Kidney (tissue), 14 donors: ENCODE data around the gene C1QTNF1. TPM values are rescaled to one million over a fixed set of nuclear protein-coding genes. Genes with fewer than 3 reads are reported as not detected.

Experiments used
- DNase-seq, 5 donors: peaks; one replicate each; pipeline ENCODE4 v3.0.0-alpha.2; 2013 to 2020
- FAIRE-seq: peaks from 2 replicates; lab custom pipeline; 2012; peaks lifted over from hg19 to GRCh38; lab: Jason Lieb, UNC
- H3K27ac ChIP-seq, 2 donors: one replicate each; pipeline ENCODE4 v1.7.0; 2013; ENCODE audit warnings: low read depth in 2 of 2, low read length in 2 of 2, inconsistent platforms in 1 of 2
- H3K27me3 ChIP-seq: one replicate; pipeline ENCODE4 v1.7.1; 2013; ENCODE audit warnings: low read length, inconsistent platforms; ENCODE audit not compliant: control insufficient read depth, insufficient read depth
- H3K36me3 ChIP-seq, 3 donors: one replicate each; pipeline versions ENCODE4 v1.7.0 to v1.7.1; 2013; ENCODE audit warnings: low read length in 3 of 3, control low read depth in 1 of 3, inconsistent platforms in 1 of 3; ENCODE audit not compliant: insufficient read depth in 3 of 3, control insufficient read depth in 2 of 3
- H3K4me1 ChIP-seq, 3 donors: one replicate each; pipeline versions ENCODE4 v1.7.0 to v1.7.1; 2013; ENCODE audit warnings: low read length in 3 of 3, inconsistent platforms in 1 of 3, low read depth in 1 of 3; ENCODE audit not compliant: control insufficient read depth in 2 of 3, insufficient read depth in 2 of 3
- H3K4me3 ChIP-seq, 3 donors: one replicate each; pipeline versions ENCODE4 v1.7.0 to v1.8.1; 2013; ENCODE audit warnings: low read length in 3 of 3, control low read depth in 1 of 3, inconsistent platforms in 1 of 3
- H3K9ac ChIP-seq, 3 donors: one replicate each; pipeline versions ENCODE4 v1.7.0 to v1.7.1; 2013; ENCODE audit warnings: low read length in 3 of 3, control low read depth in 1 of 3, inconsistent platforms in 1 of 3
- H3K9me3 ChIP-seq, 3 donors: one replicate each; pipeline versions ENCODE4 v1.7.0 to v1.7.1; 2013; ENCODE audit warnings: low read length in 3 of 3, control low read depth in 1 of 3, inconsistent platforms in 1 of 3; ENCODE audit not compliant: control insufficient read depth in 2 of 3, insufficient read depth in 1 of 3
- intact Hi-C: fragments of 100-400 bp; cut with DNase I; formaldehyde crosslinking; loops from one replicate; pipeline ENCODE4 v1.11.1; 2022
- polyA plus RNA-seq: library from polyadenylated mRNA; stranded (reverse); fragments of 350-450 nt; fragmentation: Illumina TruSeq; extraction: RNeasy Lipid Tissue Mini Kit (QIAGEN cat#74804); gene quantifications from one replicate; pipeline ENCODE4 v1.2.3, GENCODE V29; 2014; ENCODE audit warnings: low read depth, low replicate concordance; ENCODE audit not compliant: insufficient read depth
- total RNA-seq: library from RNA; stranded (reverse); fragmentation: NEBNext Ultra II Directional; extraction: Animal tissue kit (Norgen Biotek cat#: 25700); gene quantifications from one replicate; pipeline ENCODE4 v1.2.1, GENCODE V29; 2021
- TF ChIP-seq, protein P1 (sequence below): IDR thresholded peaks from 3 replicates; pipeline ENCODE4 v1.5.1; 2012; ENCODE audit warnings: mild to moderate bottlenecking, moderate library complexity, borderline replicate concordance; ENCODE audit not compliant: insufficient read depth; ENCODE audit errors: extremely low read depth
- donor health status: control.
- donor health status: control.
- donor health status: control.
- donor health status: control.
- donor health status: control.
- donor health status: DM: yes; HTN: yes; CAD: no.
- donor health status: Normal renal cell carcinoma (clear cell type).

C1QTNF1 gene
- total and polyA plus RNA-seq, 2 donors from 2014 or later: 18.0 to 65.2 TPM

DNA sequence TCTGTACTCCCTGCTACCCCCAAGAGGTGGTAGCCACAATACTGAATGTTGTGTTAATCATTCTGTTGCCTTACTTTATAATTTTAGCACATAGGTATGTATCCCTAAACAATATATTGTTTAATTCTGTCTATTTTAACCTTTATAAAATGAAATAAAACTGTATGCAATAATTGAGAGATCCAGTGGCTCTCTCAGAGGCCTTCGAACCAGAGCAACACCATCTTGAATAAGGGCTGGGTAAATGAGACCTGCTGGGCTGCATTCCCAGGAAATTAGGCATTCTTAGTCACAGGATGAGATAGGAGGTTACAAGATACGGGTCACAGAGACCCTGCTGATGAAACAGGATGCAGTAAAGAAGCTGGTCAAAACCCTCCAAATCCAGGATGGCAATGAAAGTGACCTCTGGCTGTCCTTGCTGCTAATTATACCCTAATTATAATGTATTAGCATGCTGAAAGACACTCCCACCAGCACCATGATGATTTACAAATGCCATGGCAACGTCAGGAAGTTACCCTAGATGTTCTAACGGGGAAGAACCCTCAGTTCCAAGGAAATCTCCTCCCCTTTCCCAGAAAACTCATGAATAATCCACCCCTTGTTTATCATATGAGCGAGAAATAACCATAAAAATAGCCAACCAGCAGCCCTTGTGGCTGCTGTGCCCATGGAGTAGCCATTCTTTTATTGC, 12.4 kb upstream of the C1QTNF1 start:
- H3K36me3 ChIP-seq: no peaks in the 10 kb centered on the region
- H3K9ac ChIP-seq: no peak overlapping the region
- DNase-seq (no peak), FAIRE-seq (no peak)
- H3K27ac ChIP-seq: no peak overlapping the region
- no peak overlapping the region for H3K4me3 ChIP-seq
- intact Hi-C loops: no loop called here
- H3K9me3 ChIP-seq: no peaks in the 10 kb centered on the region
- no peaks in the 10 kb centered on the region for H3K27me3 ChIP-seq
- H3K4me1 ChIP-seq: peaks cover 0 to 23% (median 14%) of the 10 kb centered on the region in 3 donors
- TF ChIP-seq, protein P1, sequence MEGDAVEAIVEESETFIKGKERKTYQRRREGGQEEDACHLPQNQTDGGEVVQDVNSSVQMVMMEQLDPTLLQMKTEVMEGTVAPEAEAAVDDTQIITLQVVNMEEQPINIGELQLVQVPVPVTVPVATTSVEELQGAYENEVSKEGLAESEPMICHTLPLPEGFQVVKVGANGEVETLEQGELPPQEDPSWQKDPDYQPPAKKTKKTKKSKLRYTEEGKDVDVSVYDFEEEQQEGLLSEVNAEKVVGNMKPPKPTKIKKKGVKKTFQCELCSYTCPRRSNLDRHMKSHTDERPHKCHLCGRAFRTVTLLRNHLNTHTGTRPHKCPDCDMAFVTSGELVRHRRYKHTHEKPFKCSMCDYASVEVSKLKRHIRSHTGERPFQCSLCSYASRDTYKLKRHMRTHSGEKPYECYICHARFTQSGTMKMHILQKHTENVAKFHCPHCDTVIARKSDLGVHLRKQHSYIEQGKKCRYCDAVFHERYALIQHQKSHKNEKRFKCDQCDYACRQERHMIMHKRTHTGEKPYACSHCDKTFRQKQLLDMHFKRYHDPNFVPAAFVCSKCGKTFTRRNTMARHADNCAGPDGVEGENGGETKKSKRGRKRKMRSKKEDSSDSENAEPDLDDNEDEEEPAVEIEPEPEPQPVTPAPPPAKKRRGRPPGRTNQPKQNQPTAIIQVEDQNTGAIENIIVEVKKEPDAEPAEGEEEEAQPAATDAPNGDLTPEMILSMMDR: no peak

DNA sequence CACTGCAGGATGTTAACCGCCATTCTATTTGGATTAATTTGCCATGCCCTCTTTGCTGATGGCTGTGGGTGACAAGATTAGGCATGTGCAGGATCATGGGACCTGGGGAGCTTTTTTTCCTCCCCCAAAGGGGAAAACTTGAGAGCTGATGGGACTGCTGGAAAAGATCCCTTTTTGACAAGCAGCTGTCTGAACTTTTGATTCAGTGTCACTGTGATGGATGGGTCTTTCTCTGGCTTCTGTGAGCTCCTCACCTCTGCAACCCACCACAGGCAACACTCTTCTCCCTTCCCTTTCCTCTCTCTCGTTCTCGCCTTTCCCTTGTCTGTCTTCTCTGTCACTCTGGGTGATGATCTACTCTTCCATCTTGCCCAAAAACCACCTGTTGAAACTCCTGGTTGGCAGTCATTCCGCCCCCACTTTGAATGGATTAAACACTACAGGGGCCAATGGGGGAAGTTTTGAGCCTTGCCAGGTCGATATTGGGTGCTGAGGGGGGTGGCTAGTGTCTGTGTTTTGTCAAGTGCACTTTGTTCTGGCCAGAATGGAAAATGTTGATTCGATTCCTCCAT, 11.3 kb upstream of the C1QTNF1 start:
- no peaks in the 10 kb centered on the region for H3K9me3 ChIP-seq
- no peaks in the 10 kb centered on the region for H3K36me3 ChIP-seq
- FAIRE-seq: no peak
- H3K4me3 ChIP-seq: no peak overlapping the region
- DNase-seq: no peak
- no peak overlapping the region for H3K27ac ChIP-seq
- H3K4me1 ChIP-seq: peaks cover 0 to 17% (median 14%) of the 10 kb centered on the region in 3 donors
- H3K9ac ChIP-seq: no peak overlapping the region
- TF ChIP-seq, protein P1: no peak
- intact Hi-C loops: no loop called here
- no peaks in the 10 kb centered on the region for H3K27me3 ChIP-seq

DNA sequence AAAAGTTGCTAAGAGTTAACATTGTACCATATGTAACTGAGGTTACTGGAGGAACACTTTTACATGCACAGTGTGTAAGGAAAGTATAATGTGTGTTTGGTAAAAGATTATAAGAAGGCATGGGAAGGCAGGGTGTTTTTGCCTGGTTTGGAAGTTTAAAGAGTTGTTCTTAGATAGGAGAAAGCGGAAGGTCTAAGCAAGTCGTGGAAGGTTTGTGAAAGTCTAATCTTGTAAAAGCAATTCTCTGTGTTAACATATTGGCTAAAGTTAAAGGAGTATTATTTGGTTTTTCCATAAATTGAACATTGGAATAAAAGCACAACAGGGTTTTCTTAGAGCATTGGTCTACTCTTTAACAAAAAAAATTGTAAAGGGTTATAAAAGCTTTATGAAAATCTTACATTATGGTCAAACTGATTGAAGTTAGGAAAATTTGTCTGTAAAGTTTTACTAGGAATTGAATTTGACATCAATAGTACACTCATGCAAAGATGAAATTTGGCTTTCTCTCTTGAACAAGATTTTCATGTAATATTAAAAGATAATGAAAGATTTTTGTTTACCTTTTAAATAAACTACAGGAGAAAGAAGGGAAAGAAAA, 9.7 kb upstream of the C1QTNF1 start:
- no peak for FAIRE-seq
- intact Hi-C loops: no loop called here

More for the DNA sequence above, 9.7 kb upstream of the C1QTNF1 start:
- peaks cover 0 to 4% (median 2%) of the 10 kb centered on the region in 3 donors for H3K4me1 ChIP-seq
- H3K4me3 ChIP-seq: no peak overlapping the region
- H3K27me3 ChIP-seq: no peaks in the 10 kb centered on the region
- DNase-seq: no peak
- H3K9me3 ChIP-seq: no peaks in the 10 kb centered on the region
- TF ChIP-seq, protein P1: no peak
- H3K27ac ChIP-seq: no peak overlapping the region
- no peak overlapping the region for H3K9ac ChIP-seq
- no peaks in the 10 kb centered on the region for H3K36me3 ChIP-seq
